IPS-NIHi7 (cell line): ENCODE data around the gene PTPRU.

Experiments
- DNase-seq: peaks from one replicate; pipeline ENCODE4 v3.0.0; 2012; ENCODE audit warnings: mixed read lengths; ENCODE audit errors: extremely low spot score

Gene PTPRU

GRCh38 chr1:29245261-29245660 lies 8.9 kb downstream of the PTPRU start:
- DNase-seq: no peak

GRCh38 chr1:29245876-29246275 lies 9.6 kb downstream of the PTPRU start:
- DNase-seq: no peak

GRCh38 chr1:29247044-29247443 lies 10.7 kb downstream of the PTPRU start:
- no peak for DNase-seq

DNA sequence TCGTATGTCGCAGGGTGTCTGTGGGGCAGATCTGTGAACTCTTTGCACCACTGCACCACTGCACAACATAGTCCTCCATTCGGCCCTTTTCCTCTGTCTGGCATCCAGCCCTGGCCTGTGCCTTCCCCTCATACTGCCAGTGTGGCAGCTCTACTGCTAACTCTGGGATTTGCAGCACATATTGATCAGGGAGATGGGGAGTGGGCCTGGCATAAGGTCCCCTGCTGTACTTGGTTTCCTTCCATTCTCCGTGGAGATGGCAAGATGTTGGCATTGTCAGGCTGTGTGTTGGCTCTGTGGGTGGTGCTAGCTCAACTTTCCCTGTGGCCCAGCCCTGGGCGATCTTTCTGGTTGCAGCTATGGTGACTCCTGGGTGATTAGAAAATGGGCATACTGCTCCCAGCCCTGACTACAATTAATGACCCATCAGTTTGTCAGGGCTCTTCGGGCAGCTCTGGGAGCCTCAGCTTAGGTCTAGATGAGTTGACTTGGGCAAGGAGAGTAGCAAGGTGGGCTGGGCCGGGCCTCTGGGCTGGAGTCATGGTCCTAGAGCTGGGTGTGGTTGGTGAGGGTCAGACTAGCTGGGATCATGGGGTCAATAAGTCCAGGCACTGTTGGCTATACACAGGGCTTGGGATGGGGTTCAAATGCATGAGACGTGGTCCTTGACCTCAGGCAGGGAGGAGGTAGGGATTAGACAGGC lies 11.4 kb downstream of the PTPRU start:
- no peak for DNase-seq

GRCh38 chr1:29248409-29248808 lies 12.1 kb downstream of the PTPRU start:
- DNase-seq: no peak

- DNase-seq: peak; percentile 91
Observed at GRCh38 chr1:29249170-29249691, 12.9 kb downstream of the PTPRU start.

- DNase-seq: no peak
Observed at GRCh38 chr1:29249951-29250581, 13.7 kb downstream of the PTPRU start.

GRCh38 chr1:29251164-29252124 lies 15.1 kb downstream of the PTPRU start:
- no peak for DNase-seq

- no peak for DNase-seq
Observed at GRCh38 chr1:29253180-29253579, 16.9 kb downstream of the PTPRU start.

DNA sequence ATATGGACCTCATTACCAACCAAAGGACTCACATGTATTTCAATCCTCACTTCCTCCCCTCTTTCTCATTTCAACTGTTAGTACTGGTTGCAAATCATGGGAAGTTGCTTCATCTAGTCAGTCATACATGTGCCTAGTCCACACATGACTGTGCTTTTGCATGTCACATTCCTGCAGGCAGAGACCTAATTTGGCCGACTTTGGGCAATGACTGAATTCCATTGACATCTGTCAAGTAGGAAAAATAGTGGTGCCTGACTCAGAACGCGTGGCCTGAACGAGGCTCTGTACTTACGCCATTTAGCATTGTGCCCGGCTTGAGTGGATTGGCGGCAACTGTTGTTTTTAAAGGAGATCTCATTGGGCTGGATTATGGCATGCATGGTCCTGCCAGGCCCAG lies 18.0 kb downstream of the PTPRU start:
- DNase-seq: no peak

DNA sequence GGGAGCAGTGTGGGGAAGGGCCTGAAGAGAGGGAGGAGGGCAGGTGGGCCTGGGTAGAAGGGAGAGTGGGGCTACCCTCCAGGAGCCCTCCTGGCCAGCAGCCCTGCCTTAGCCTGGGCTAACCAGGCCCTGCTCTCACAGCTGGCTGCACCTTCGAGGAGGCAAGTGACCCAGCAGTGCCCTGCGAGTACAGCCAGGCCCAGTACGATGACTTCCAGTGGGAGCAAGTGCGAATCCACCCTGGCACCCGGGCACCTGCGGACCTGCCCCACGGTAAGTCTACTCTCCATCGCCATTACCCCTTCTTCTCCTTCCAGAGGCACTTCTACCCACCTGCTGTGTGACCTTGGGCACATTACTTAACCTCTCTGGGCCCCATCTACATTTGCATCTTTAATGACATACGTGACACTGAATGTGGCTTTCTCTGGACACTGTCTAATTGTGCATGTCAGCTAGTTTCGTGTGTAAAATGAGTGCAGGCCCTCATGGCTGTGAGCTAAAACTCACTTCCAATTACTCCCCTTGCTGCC lies 18.9 kb downstream of the PTPRU start:
- DNase-seq: no peak

- no peak for DNase-seq
Observed at GRCh38 chr1:29256394-29256793, 20.1 kb downstream of the PTPRU start.

DNA sequence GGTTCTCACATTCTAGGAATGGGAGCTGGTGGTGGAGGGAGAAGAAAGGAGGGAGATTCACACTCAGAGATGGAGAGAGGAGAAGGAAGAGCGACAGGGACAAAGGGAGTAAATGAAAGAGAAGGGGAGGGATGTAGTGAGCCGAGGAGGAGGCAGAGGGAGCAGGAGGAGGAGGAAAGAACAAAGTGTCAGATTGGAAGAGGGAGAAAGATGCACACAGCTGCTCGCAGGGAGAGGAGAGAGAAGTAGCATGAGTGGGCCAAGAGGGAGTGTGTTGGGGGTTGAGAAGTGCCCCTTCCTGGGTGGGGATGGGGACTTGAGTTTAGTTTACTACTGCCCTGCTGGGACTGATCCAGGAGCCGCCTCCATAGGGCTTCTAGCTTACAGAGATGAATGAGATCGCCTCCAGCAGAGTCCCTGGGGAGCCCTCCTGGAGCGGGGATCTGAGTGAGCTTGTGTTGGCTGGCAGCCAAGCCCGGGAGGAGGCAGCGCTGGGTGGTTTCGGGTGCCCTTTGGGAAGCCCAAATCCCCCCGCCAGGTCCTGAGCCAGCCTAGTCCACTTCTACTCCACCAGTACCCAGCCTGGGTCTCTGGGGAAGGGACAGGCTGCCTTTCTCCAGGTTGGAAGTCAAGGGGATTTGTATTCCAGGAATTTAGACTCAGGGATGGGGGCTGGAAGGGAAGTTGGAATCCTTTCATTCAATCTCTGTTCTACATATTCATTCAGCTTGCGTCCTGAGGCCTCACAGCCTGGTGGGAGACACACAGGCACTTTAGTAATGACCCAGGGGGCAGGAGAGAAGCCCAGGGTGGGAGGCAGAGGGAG lies 20.9 kb downstream of the PTPRU start:
- no peak for DNase-seq

- DNase-seq: no peak
Observed at GRCh38 chr1:29258189-29258975, 22.1 kb downstream of the PTPRU start.

DNA sequence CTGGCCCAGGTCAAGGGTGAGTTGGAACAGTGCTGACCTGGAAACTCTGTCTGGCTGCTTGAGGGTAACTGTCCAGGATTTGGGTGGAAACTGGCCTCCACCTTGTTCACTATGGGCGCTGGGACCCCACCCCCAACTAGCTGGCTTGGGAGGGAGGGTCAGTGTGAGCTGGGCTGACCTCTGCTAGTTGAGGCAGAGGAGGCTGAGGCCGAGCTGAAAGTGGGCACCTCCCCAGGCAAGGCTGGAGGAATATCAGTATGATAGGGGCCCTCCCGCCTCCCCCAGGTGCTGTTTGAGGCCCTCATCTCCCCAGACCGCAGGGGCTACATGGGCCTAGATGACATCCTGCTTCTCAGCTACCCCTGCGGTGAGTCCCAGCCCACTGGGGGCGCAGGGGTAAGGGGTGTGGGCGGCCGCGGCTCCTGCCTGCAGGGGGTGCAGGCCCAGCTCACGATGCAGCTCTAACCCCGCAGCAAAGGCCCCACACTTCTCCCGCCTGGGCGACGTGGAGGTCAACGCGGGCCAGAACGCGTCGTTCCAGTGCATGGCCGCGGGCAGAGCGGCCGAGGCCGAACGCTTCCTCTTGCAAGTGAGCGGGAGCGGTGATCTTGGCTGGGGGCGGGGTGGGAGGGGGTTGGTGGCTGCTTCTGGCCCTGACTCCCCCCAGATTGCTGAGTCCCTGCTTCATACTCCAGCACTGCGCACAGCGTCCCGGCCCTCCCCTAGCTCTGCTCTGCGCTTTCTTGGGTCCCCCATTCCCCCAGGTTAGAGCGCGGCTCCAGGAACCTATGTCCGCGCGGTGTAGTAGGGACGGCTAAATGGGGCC lies 22.9 kb downstream of the PTPRU start:
- DNase-seq: peak; percentile 40

GRCh38 chr1:29259802-29260441 lies 23.6 kb downstream of the PTPRU start:
- DNase-seq: peak; percentile 84

DNA sequence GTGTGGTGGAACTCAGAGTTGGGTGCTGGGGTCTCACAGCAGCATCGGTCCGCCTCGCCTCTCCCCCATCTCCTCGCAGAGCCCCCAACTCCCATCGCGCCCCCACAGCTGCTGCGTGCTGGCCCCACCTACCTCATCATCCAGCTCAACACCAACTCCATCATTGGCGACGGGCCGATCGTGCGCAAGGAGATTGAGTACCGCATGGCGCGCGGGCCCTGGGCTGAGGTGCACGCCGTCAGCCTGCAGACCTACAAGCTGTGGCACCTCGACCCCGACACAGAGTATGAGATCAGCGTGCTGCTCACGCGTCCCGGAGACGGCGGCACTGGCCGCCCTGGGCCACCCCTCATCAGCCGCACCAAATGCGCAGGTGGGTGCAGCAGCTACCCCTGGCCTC lies 24.2 kb downstream of the PTPRU start:
- no peak for DNase-seq

DNA sequence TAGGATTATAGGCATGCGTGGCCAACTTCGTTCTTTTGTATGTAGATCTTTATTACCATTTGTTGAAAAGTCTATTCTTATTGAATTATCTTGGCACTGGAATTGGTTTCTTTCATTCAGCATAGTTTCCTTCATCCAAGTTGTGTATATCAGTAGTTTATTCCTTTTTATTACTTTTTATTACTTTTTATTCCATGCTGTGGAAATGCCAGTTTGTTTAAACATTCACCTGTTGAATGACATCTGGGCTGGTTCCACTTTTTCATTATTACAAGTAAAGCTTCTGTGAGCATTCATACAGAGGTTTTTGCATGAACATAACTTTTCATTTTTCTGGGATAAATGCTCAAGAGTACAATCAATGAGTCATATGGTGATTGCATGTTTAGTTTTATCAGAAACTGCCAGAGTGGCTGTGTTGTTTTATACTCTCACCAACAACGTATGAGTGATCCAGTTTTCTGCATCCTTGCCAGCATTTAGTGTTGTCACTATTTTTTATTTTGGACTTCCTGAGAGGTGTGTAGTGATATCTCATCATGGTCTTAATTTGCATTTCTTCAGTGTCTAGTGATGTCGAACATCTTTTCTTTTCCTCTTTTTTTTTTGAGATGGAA lies 28.6 kb downstream of the PTPRU start:
- no peak for DNase-seq
